Measurements from ENCODE around the gene USP22.

The USP22 gene

GRCh38 chr17:20993863-20994778, 48.7 kb downstream of the USP22 start:
- DNase-seq (ENCODE audit: low read depth in 1 of 2, low spot score in 1 of 2) = no peak
- in situ Hi-C loops (cut with HindIII; ENCODE audit: low pct_unique_long_range_greater_than_20kb, low sequenced_read_pairs) = no loop called here
- TF ChIP-seq JUND (IDR thresholded peaks at IDR 0.05; ENCODE audit: low read depth) = no peak

GRCh38 chr17:20992987-20993862, 49.6 kb downstream of the USP22 start:
- DNase-seq (ENCODE audit: low read depth in 1 of 2, low spot score in 1 of 2) = peak; percentile 51 to 90
- in situ Hi-C loops (cut with HindIII; ENCODE audit: low pct_unique_long_range_greater_than_20kb, low sequenced_read_pairs) = no loop called here
- TF ChIP-seq JUND (IDR thresholded peaks at IDR 0.05; ENCODE audit: low read depth) = no peak

GRCh38 chr17:20992416-20992815, 50.4 kb downstream of the USP22 start:
- in situ Hi-C loops (cut with HindIII; ENCODE audit: low pct_unique_long_range_greater_than_20kb, low sequenced_read_pairs) = no loop called here
- no peak for DNase-seq (ENCODE audit: low read depth in 1 of 2, low spot score in 1 of 2)
- no peak for TF ChIP-seq JUND (IDR thresholded peaks at IDR 0.05; ENCODE audit: low read depth)

- no peak for DNase-seq (ENCODE audit: low read depth in 1 of 2, low spot score in 1 of 2)
- TF ChIP-seq JUND (IDR thresholded peaks at IDR 0.05; ENCODE audit: low read depth) = no peak
- in situ Hi-C loops (cut with HindIII; ENCODE audit: low pct_unique_long_range_greater_than_20kb, low sequenced_read_pairs) = no loop called here
These were observed 51.4 kb downstream of the USP22 start for GRCh38 chr17:20991276-20992037.

GRCh38 chr17:20989991-20990855, 52.6 kb downstream of the USP22 start:
- no peak for DNase-seq (ENCODE audit: low read depth in 1 of 2, low spot score in 1 of 2)
- no peak for TF ChIP-seq JUND (IDR thresholded peaks at IDR 0.05; ENCODE audit: low read depth)
- in situ Hi-C loops (cut with HindIII; ENCODE audit: low pct_unique_long_range_greater_than_20kb, low sequenced_read_pairs) = no loop called here

GRCh38 chr17:20989481-20989880, 53.3 kb downstream of the USP22 start:
- DNase-seq (ENCODE audit: low read depth in 1 of 2, low spot score in 1 of 2) = no peak
- TF ChIP-seq JUND (IDR thresholded peaks at IDR 0.05; ENCODE audit: low read depth) = no peak
- in situ Hi-C loops (cut with HindIII; ENCODE audit: low pct_unique_long_range_greater_than_20kb, low sequenced_read_pairs) = no loop called here

GRCh38 chr17:20988896-20989295, 53.9 kb downstream of the USP22 start:
- no peak for DNase-seq (ENCODE audit: low read depth in 1 of 2, low spot score in 1 of 2)
- in situ Hi-C loops (cut with HindIII; ENCODE audit: low pct_unique_long_range_greater_than_20kb, low sequenced_read_pairs) = no loop called here
- no peak for TF ChIP-seq JUND (IDR thresholded peaks at IDR 0.05; ENCODE audit: low read depth)

- no peak for TF ChIP-seq JUND (IDR thresholded peaks at IDR 0.05; ENCODE audit: low read depth)
- DNase-seq (ENCODE audit: low read depth in 1 of 2, low spot score in 1 of 2) = no peak
- in situ Hi-C loops (cut with HindIII; ENCODE audit: low pct_unique_long_range_greater_than_20kb, low sequenced_read_pairs) = no loop called here
These were observed 54.7 kb downstream of the USP22 start for GRCh38 chr17:20988001-20988636.

- in situ Hi-C loops (cut with HindIII; ENCODE audit: low pct_unique_long_range_greater_than_20kb, low sequenced_read_pairs) = no loop called here
- DNase-seq (ENCODE audit: low read depth in 1 of 2, low spot score in 1 of 2) = no peak
- TF ChIP-seq JUND (IDR thresholded peaks at IDR 0.05; ENCODE audit: low read depth) = no peak
These were observed 55.3 kb downstream of the USP22 start for GRCh38 chr17:20987511-20987910.

GRCh38 chr17:20986767-20987510, 55.9 kb downstream of the USP22 start:
- in situ Hi-C loops (cut with HindIII; ENCODE audit: low pct_unique_long_range_greater_than_20kb, low sequenced_read_pairs) = no loop called here
- no peak for DNase-seq (ENCODE audit: low read depth in 1 of 2, low spot score in 1 of 2)
- no peak for TF ChIP-seq JUND (IDR thresholded peaks at IDR 0.05; ENCODE audit: low read depth)

GRCh38 chr17:20983359-20983637, 59.5 kb downstream of the USP22 start:
- no peak for TF ChIP-seq JUND (IDR thresholded peaks at IDR 0.05; ENCODE audit: low read depth)
- no peak for DNase-seq (ENCODE audit: low read depth in 1 of 2, low spot score in 1 of 2)
- in situ Hi-C loops (cut with HindIII; ENCODE audit: low pct_unique_long_range_greater_than_20kb, low sequenced_read_pairs) = no loop called here

Measured in T47D (cell line).